GM23248 (cell line): ENCODE measurements around the gene PAK1. TPM values are rescaled to one million over a fixed set of nuclear protein-coding genes. Genes with fewer than 3 reads are reported as not detected.

ENCODE experiments used
- DNase-seq: peaks from one replicate; pipeline ENCODE4 v3.0.0-alpha.2; 2015
- H2AFZ ChIP-seq: fragments of 200-600 bp; sonication (generic); 2 replicates; pipeline ENCODE4 v1.6.1; 2016; ENCODE audit warnings: antibody characterized with exemption
- H3F3A ChIP-seq: fragments of 200-600 bp; sonication (generic); 2 replicates; pipeline ENCODE4 v1.6.1; 2016; ENCODE audit warnings: mild to moderate bottlenecking, antibody characterized with exemption, mixed run types; ENCODE audit not compliant: insufficient read depth
- H3K27ac ChIP-seq: fragments of 200-600 bp; sonication (generic); 2 replicates; pipeline ENCODE4 v1.5.1; 2016; ENCODE audit warnings: mild to moderate bottlenecking
- H3K27me3 ChIP-seq: fragments of 200-600 bp; sonication (generic); replicated peaks from 2 replicates; pipeline ENCODE4 v1.6.1; 2016; ENCODE audit warnings: mild to moderate bottlenecking; ENCODE audit not compliant: insufficient read depth
- H3K36me3 ChIP-seq: fragments of 200-600 bp; sonication (generic); 2 replicates; pipeline ENCODE4 v1.6.1; 2016; ENCODE audit warnings: low read depth, mild to moderate bottlenecking
- H3K4me1 ChIP-seq: fragments of 200-600 bp; sonication (generic); 2 replicates; pipeline ENCODE4 v1.6.1; 2016; ENCODE audit warnings: mild to moderate bottlenecking; ENCODE audit not compliant: insufficient read depth
- H3K4me2 ChIP-seq: fragments of 200-600 bp; sonication (generic); one replicate; pipeline ENCODE4 v1.6.1; 2016; ENCODE audit warnings: mild to moderate bottlenecking; ENCODE audit not compliant: unreplicated experiment
- H3K4me3 ChIP-seq: fragments of 200-600 bp; sonication (generic); 2 replicates; pipeline ENCODE4 v1.5.1; 2016; ENCODE audit warnings: mild to moderate bottlenecking
- H3K79me2 ChIP-seq: fragments of 200-600 bp; sonication (generic); 2 replicates; pipeline ENCODE4 v1.6.1; 2016; ENCODE audit warnings: mild to moderate bottlenecking; ENCODE audit not compliant: insufficient read depth
- H3K9ac ChIP-seq: fragments of 200-600 bp; sonication (generic); 2 replicates; pipeline ENCODE4 v1.6.1; 2016; ENCODE audit warnings: mild to moderate bottlenecking
- H3K9me2 ChIP-seq: fragments of 200-600 bp; sonication (generic); 2 replicates; pipeline ENCODE4 v1.6.1; 2016; ENCODE audit warnings: mixed run types, mild to moderate bottlenecking, moderate library complexity; ENCODE audit not compliant: insufficient read depth
- H3K9me3 ChIP-seq: fragments of 200-600 bp; sonication (generic); one replicate; pipeline ENCODE4 v1.6.1; 2017; ENCODE audit warnings: low read depth
- H4K20me1 ChIP-seq: fragments of 200-600 bp; sonication (generic); 2 replicates; pipeline ENCODE4 v1.6.0; 2016; ENCODE audit not compliant: insufficient read depth
- EZH2 ChIP-seq: fragments of 200-600 bp; sonication (generic); IDR thresholded peaks from 2 replicates; pipeline ENCODE4 v1.6.1; 2018; ENCODE audit warnings: antibody characterized with exemption, mild to moderate bottlenecking; ENCODE audit not compliant: insufficient read depth, poor library complexity, severe bottlenecking
- EZH2phosphoT487 ChIP-seq: fragments of 200-600 bp; sonication (generic); IDR thresholded peaks from 2 replicates; pipeline ENCODE4 v1.6.1; 2018; ENCODE audit warnings: antibody characterized with exemption, moderate library complexity, mild to moderate bottlenecking, low read depth; ENCODE audit not compliant: insufficient read depth
- WGBS, 2 experiments: methylation state at CpG; one replicate each; pipeline ENCODE4 v1.1.6; 2015 to 2017; ENCODE audit warnings: low lambda C conversion rate in 2 of 2, low coverage in 1 of 2; ENCODE audit errors: missing lambda C conversion rate in 2 of 2; 5-methylcytosine and 5-hydroxymethylcytosine counted together
- in situ Hi-C: fragments of 300-500 bp; cut with MboI; formaldehyde crosslinking; loops from 2 replicates; pipeline ENCODE4 v1.15.0; 2020
- polyA plus RNA-seq: library from polyadenylated mRNA; unstranded; fragments of >200 nt; fragmentation: Nextera tagmentation; extraction: Ambion mirVana; gene quantifications from 2 replicates; pipeline ENCODE4 v1.2.1, GENCODE V29; 2016
- total RNA-seq: library from RNA; depleted of rRNA; stranded (reverse); fragments of >200 nt; shearing (Covaris generic); gene quantifications from 2 replicates; pipeline ENCODE4 v1.2.3, GENCODE V29; 2014

The PAK1 gene
- total and polyA plus RNA-seq, 2 experiments from 2014 or later: 20.3 to 23.8 TPM

GRCh38 chr11:77505956-77506355, 32.1 kb upstream of the PAK1 start:
- in situ Hi-C loops: no loop called here
- TF ChIP-seq EZH2: no peak
- TF ChIP-seq EZH2phosphoT487: no peak

GRCh38 chr11:77503006-77503405, 29.1 kb upstream of the PAK1 start:
- no peaks in the 10 kb centered on the region for H3K36me3 ChIP-seq
- peak; percentile 71 for DNase-seq
- H3K4me3 ChIP-seq: no peak overlapping the region
- peaks cover 17% of the 10 kb centered on the region for H3K4me1 ChIP-seq
- H3K79me2 ChIP-seq: no peaks in the 10 kb centered on the region
- in situ Hi-C loops: no loop called here
- no peak for TF ChIP-seq EZH2
- no peak for TF ChIP-seq EZH2phosphoT487
- peak overlapping the region; percentile 5 for H3K4me2 ChIP-seq
- no peak overlapping the region for H2AFZ ChIP-seq
- H3K27ac ChIP-seq: no peak overlapping the region
- H3K27me3 ChIP-seq: no peaks in the 10 kb centered on the region; the same call in 1 of the 2 replicates
- peaks cover 7% of the 10 kb centered on the region; the same call in 1 of the 2 replicates for H3F3A ChIP-seq
- H4K20me1 ChIP-seq: no peaks in the 10 kb centered on the region
- no peak overlapping the region for H3K9ac ChIP-seq
- WGBS, 2 experiments: 0 to 2% methylated on average over 3 of the region's 3 CpGs
- no peaks in the 10 kb centered on the region for H3K9me3 ChIP-seq
- H3K9me2 ChIP-seq: no peaks in the 10 kb centered on the region

More at GRCh38 chr11:77505956-77506355, 32.1 kb upstream of the PAK1 start:
- Histone ChIP-seq H3K4me1 (peaks cover 17% of the 10 kb centered on the region), H3K9me3 (no peaks in the 10 kb centered on the region), H3K4me2 (no peak overlapping the region), H3K9ac (no peak overlapping the region), H3K9me2 (no peaks in the 10 kb centered on the region), H3K79me2 (no peaks in the 10 kb centered on the region), H3K36me3 (no peaks in the 10 kb centered on the region), H3F3A (peaks cover 7% of the 10 kb centered on the region; the same call in 1 of the 2 replicates), H3K4me3 (no peak overlapping the region), H3K27ac (no peak overlapping the region), H4K20me1 (no peaks in the 10 kb centered on the region), H2AFZ (no peak overlapping the region), H3K27me3 (peaks cover 5% of the 10 kb centered on the region; the same call in 1 of the 2 replicates)
- DNase-seq: no peak
- 77 to 88% methylated on average over 3 of the region's 3 CpGs for WGBS, 2 experiments

- Histone ChIP-seq H3K79me2 (no peaks in the 10 kb centered on the region), H3F3A (peaks cover 7% of the 10 kb centered on the region; the same call in 1 of the 2 replicates), H3K27me3 (no peaks in the 10 kb centered on the region; the same call in 1 of the 2 replicates), H4K20me1 (no peaks in the 10 kb centered on the region), H3K4me2 (peak overlapping the region; percentile 5), H3K9me3 (no peaks in the 10 kb centered on the region), H3K4me1 (peaks cover 17% of the 10 kb centered on the region), H3K4me3 (no peak overlapping the region), H3K9me2 (no peaks in the 10 kb centered on the region), H3K9ac (no peak overlapping the region), H3K27ac (no peak overlapping the region), H2AFZ (no peak overlapping the region; the same call in 1 of the 2 replicates), H3K36me3 (no peaks in the 10 kb centered on the region)
- DNase-seq: peak; percentile 23
- in situ Hi-C loops: no loop called here
- TF ChIP-seq EZH2phosphoT487 (no peak), EZH2 (no peak)
- WGBS, 2 experiments: 13 to 15% methylated on average over 4 of the region's 4 CpGs
Measured at GRCh38 chr11:77502346-77502905, 28.5 kb upstream of the PAK1 start.

- H3K79me2 ChIP-seq: no peaks in the 10 kb centered on the region
Measured at GRCh38 chr11:77501758-77502157, 27.9 kb upstream of the PAK1 start.

More at GRCh38 chr11:77501758-77502157, 27.9 kb upstream of the PAK1 start:
- no peak overlapping the region for H3K4me2 ChIP-seq
- H3K36me3 ChIP-seq: no peaks in the 10 kb centered on the region
- no peak overlapping the region for H3K9ac ChIP-seq
- no peaks in the 10 kb centered on the region for H3K9me2 ChIP-seq
- no peak overlapping the region for H3K4me3 ChIP-seq
- 47 to 50% methylated on average over 2 of the region's 2 CpGs for WGBS, 2 experiments
- H2AFZ ChIP-seq: no peak overlapping the region
- peaks cover 17% of the 10 kb centered on the region for H3K4me1 ChIP-seq
- peaks cover 7% of the 10 kb centered on the region; the same call in 1 of the 2 replicates for H3F3A ChIP-seq
- in situ Hi-C loops: no loop called here
- no peaks in the 10 kb centered on the region; the same call in 1 of the 2 replicates for H3K27me3 ChIP-seq
- H3K9me3 ChIP-seq: no peaks in the 10 kb centered on the region
- no peak overlapping the region for H3K27ac ChIP-seq
- no peaks in the 10 kb centered on the region for H4K20me1 ChIP-seq
- no peak for TF ChIP-seq EZH2phosphoT487
- TF ChIP-seq EZH2: no peak
- no peak for DNase-seq
